ENCODE results near the gene MIPOL1.

Gene MIPOL1

GRCh38 chr14:37566811-37567371 lies 369.2 kb downstream of the MIPOL1 start:
- Histone ChIP-seq H3K9ac (ENCODE audit: low read length) (no peak overlapping the region), H2AFZ (ENCODE audit: low read depth, low read length, severe bottlenecking) (no peak overlapping the region), H3K9me2 (replicated peaks; ENCODE audit: insufficient read depth, low read length) (no peaks in the 10 kb centered on the region), H3K79me2 (ENCODE audit: insufficient read depth, low read length) (no peaks in the 10 kb centered on the region), H3K27ac (ENCODE audit: low read depth, low read length) (no peak overlapping the region), H3K4me2 (ENCODE audit: low read depth, low read length, poor library complexity, severe bottlenecking) (no peak overlapping the region), H4K20me1 (ENCODE audit: low read depth, low read length) (no peaks in the 10 kb centered on the region), H3F3A (ENCODE audit: insufficient read depth) (no peaks in the 10 kb centered on the region), H3K27me3 (ENCODE audit: low read length) (no peaks in the 10 kb centered on the region), H3K9me3 (ENCODE audit: insufficient read depth, low read length) (no peaks in the 10 kb centered on the region), H3K36me3 (ENCODE audit: low read length) (no peaks in the 10 kb centered on the region), H3K4me3 (ENCODE audit: insufficient read depth, low read length, poor library complexity, severe bottlenecking) (no peak overlapping the region)
- no peak for TF ChIP-seq EZH2phosphoT487 (conservative IDR thresholded peaks at IDR 0.05; ENCODE audit: low read length)
- TF ChIP-seq, protein P1, sequence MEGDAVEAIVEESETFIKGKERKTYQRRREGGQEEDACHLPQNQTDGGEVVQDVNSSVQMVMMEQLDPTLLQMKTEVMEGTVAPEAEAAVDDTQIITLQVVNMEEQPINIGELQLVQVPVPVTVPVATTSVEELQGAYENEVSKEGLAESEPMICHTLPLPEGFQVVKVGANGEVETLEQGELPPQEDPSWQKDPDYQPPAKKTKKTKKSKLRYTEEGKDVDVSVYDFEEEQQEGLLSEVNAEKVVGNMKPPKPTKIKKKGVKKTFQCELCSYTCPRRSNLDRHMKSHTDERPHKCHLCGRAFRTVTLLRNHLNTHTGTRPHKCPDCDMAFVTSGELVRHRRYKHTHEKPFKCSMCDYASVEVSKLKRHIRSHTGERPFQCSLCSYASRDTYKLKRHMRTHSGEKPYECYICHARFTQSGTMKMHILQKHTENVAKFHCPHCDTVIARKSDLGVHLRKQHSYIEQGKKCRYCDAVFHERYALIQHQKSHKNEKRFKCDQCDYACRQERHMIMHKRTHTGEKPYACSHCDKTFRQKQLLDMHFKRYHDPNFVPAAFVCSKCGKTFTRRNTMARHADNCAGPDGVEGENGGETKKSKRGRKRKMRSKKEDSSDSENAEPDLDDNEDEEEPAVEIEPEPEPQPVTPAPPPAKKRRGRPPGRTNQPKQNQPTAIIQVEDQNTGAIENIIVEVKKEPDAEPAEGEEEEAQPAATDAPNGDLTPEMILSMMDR (IDR thresholded peaks at IDR 0.05; ENCODE audit: insufficient read depth, low read length, poor library complexity, severe bottlenecking) = no peak

DNA sequence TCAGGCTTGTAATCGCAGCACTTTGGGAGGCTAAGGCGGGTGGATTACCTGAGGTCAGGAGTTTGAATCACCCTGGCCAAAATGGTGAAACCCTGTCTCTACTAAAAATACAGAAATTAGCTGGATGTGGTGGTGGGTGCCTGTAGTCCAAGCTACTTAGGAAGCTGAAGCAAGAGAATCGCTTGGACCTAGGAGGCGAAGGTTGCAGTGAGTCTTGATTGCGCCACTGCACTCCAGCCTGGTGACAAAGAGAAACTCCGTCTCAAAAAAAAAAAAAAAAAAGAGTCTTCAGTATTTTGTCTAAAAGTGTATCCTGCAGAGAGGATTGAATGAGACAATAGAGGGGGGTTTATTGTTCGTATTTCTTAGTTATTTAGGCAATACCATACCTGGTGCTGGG lies 372.0 kb downstream of the MIPOL1 start:
- TF ChIP-seq EZH2phosphoT487 (conservative IDR thresholded peaks at IDR 0.05; ENCODE audit: low read length) = no peak
- TF ChIP-seq, protein P1 (IDR thresholded peaks at IDR 0.05; ENCODE audit: insufficient read depth, low read length, poor library complexity, severe bottlenecking) = no peak

GRCh38 chr14:37571391-37571790 lies 373.7 kb downstream of the MIPOL1 start:
- Histone ChIP-seq H4K20me1 (ENCODE audit: low read depth, low read length) (no peaks in the 10 kb centered on the region), H3K9me3 (ENCODE audit: insufficient read depth, low read length) (no peaks in the 10 kb centered on the region; the same call in 1 of the 2 replicates)

More for the DNA sequence above, 372.0 kb downstream of the MIPOL1 start:
- Histone ChIP-seq H4K20me1 (ENCODE audit: low read depth, low read length) (no peaks in the 10 kb centered on the region), H3K79me2 (ENCODE audit: insufficient read depth, low read length) (no peaks in the 10 kb centered on the region), H3K27ac (ENCODE audit: low read depth, low read length) (no peak overlapping the region), H3K9ac (ENCODE audit: low read length) (no peak overlapping the region), H3F3A (ENCODE audit: insufficient read depth) (no peaks in the 10 kb centered on the region), H3K9me2 (replicated peaks; ENCODE audit: insufficient read depth, low read length) (no peaks in the 10 kb centered on the region), H3K4me3 (ENCODE audit: insufficient read depth, low read length, poor library complexity, severe bottlenecking) (no peak overlapping the region), H3K4me2 (ENCODE audit: low read depth, low read length, poor library complexity, severe bottlenecking) (no peak overlapping the region), H3K27me3 (ENCODE audit: low read length) (no peaks in the 10 kb centered on the region), H2AFZ (ENCODE audit: low read depth, low read length, severe bottlenecking) (no peak overlapping the region), H3K9me3 (ENCODE audit: insufficient read depth, low read length) (no peaks in the 10 kb centered on the region; the same call in 1 of the 2 replicates), H3K36me3 (ENCODE audit: low read length) (no peaks in the 10 kb centered on the region)

More at GRCh38 chr14:37571391-37571790, 373.7 kb downstream of the MIPOL1 start:
- no peak overlapping the region for H3K4me2 ChIP-seq (ENCODE audit: low read depth, low read length, poor library complexity, severe bottlenecking)
- no peaks in the 10 kb centered on the region for H3K27me3 ChIP-seq (ENCODE audit: low read length)
- H3F3A ChIP-seq (ENCODE audit: insufficient read depth) = no peaks in the 10 kb centered on the region
- no peak overlapping the region for H3K4me3 ChIP-seq (ENCODE audit: insufficient read depth, low read length, poor library complexity, severe bottlenecking)
- H3K36me3 ChIP-seq (ENCODE audit: low read length) = no peaks in the 10 kb centered on the region
- no peak overlapping the region for H2AFZ ChIP-seq (ENCODE audit: low read depth, low read length, severe bottlenecking)
- H3K9me2 ChIP-seq (replicated peaks; ENCODE audit: insufficient read depth, low read length) = no peaks in the 10 kb centered on the region
- TF ChIP-seq EZH2phosphoT487 (conservative IDR thresholded peaks at IDR 0.05; ENCODE audit: low read length) = no peak
- TF ChIP-seq, protein P1 (IDR thresholded peaks at IDR 0.05; ENCODE audit: insufficient read depth, low read length, poor library complexity, severe bottlenecking) = no peak
- no peak overlapping the region for H3K27ac ChIP-seq (ENCODE audit: low read depth, low read length)
- no peaks in the 10 kb centered on the region for H3K79me2 ChIP-seq (ENCODE audit: insufficient read depth, low read length)
- no peak overlapping the region for H3K9ac ChIP-seq (ENCODE audit: low read length)

Data from SU-DHL-6 (cell line).